ENCODE measurements around the gene SULT1A3.
"Not testable (repeated sequence)": the region's sequence is repeated elsewhere in the genome, so short reads cannot be mapped to it uniquely, and the experiment has no call there.

- TF ChIP-seq CTCF, POLR2A (IDR thresholded peaks at IDR 0.05): not testable (repeated sequence)
These were observed 29.6 kb upstream of the SULT1A3 start for GRCh38 chr16:30169416-30169815.
